K562 (cell line): Measurements from ENCODE around the gene FAAP100. TPM values are rescaled to one million over a fixed set of nuclear protein-coding genes. Genes with fewer than 3 reads are reported as not detected.

Experiments used
- CHD7 ChIP-seq: fragments of 200-600 bp; sonication (generic); IDR thresholded peaks from one replicate; pipeline ENCODE4 v1.6.1; 2012; ENCODE audit warnings: mild to moderate bottlenecking, low read depth, low read length, inconsistent platforms
- MGA ChIP-seq: fragments of 450-650 bp; IDR thresholded peaks from 2 replicates; pipeline ENCODE4 v1.6.1; 2016; ENCODE audit warnings: mild to moderate bottlenecking, moderate library complexity
- polyA plus RNA-seq, 8 experiments: library from polyadenylated mRNA; depleted of rRNA in 4 of 8; stranded (reverse) in 5 of 8; unstranded in 3 of 8; fragments of >200 nt; fragmentation: Nextera tagmentation in 2 of 8; fragmentation: Illumina TruSeq in 1 of 8; extraction: Ambion mirVana in 2 of 8; extraction: Trizol in 1 of 8; gene quantifications; 2 replicates each; pipeline versions ENCODE4 v1.2.1 to v1.2.3, GENCODE V29; 2011 to 2014; ENCODE audit warnings: inconsistent platforms in 1 of 8, missing spikeins in 1 of 8
- total RNA-seq, 7 experiments: library from RNA; depleted of rRNA in 6 of 7; stranded (reverse); fragments of >200 nt in 6 of 7; fragmentation: Illumina TruSeq in 2 of 7; extraction: Trizol in 2 of 7; gene quantifications; 2 replicates each; pipeline versions ENCODE4 v1.2.1 to v1.2.3, GENCODE V29; 2011 to 2021; ENCODE audit warnings: low replicate concordance in 1 of 7

FAAP100 gene
- total and polyA plus RNA-seq, 9 of the 15 experiments (the other 6 are each of a cell fraction or from before 2014, with no cell fraction given): 0.31 to 51.2 (median 12.6) TPM

GRCh38 chr17:81493198-81494038, 58.7 kb downstream of the FAAP100 start (continued):
- TF ChIP-seq MGA: peak; percentile 92
- TF ChIP-seq CHD7: no peak
